SK-N-SH treated with all-trans-retinoic acid at 6 μM for 48 hours (cell line): ENCODE results near the gene PARD3.

Experiments
- ATAC-seq: fragments of 200-7000 bp; cut with Tn5 transposase; 3 replicates; pipeline ENCODE4 v1.9.1; 2020; ENCODE audit warnings: mild to moderate bottlenecking, moderate library complexity
- ARNTL ChIP-seq: fragments of 450-650 bp; formaldehyde crosslinking; IDR thresholded peaks from 2 replicates; pipeline ENCODE4 v1.5.0; 2020; ENCODE audit warnings: low read depth, mild to moderate bottlenecking, moderate library complexity, borderline replicate concordance
- BACH2 ChIP-seq: fragments of 250-450 bp; sonication (Bioruptor Pico); IDR thresholded peaks from 2 replicates; pipeline ENCODE4 v1.9.0; 2021; ENCODE audit warnings: mild to moderate bottlenecking, borderline replicate concordance
- CSDC2 ChIP-seq: fragments of 250-450 bp; sonication (Bioruptor Pico); IDR thresholded peaks from 2 replicates; pipeline ENCODE4 v1.5.0; 2020; ENCODE audit warnings: mild to moderate bottlenecking, moderate library complexity
- ESRRG ChIP-seq: fragments of 250-450 bp; sonication (Bioruptor Pico); IDR thresholded peaks from 2 replicates; pipeline ENCODE4 v1.6.1; 2021; ENCODE audit warnings: mild to moderate bottlenecking
- GLIS3 ChIP-seq: fragments of 250-450 bp; sonication (Bioruptor Pico); IDR thresholded peaks from 2 replicates; pipeline ENCODE4 v1.5.0; 2020; ENCODE audit warnings: mild to moderate bottlenecking, moderate library complexity
- ISL1 ChIP-seq: fragments of 250-450 bp; sonication (Bioruptor Pico); IDR thresholded peaks from 2 replicates; pipeline ENCODE4 v2.1.2; 2022; ENCODE audit warnings: mild to moderate bottlenecking, moderate library complexity
- OSR1 ChIP-seq: fragments of 250-450 bp; sonication (Bioruptor Pico); IDR thresholded peaks from 2 replicates; pipeline ENCODE4 v1.8.0; 2022; ENCODE audit warnings: moderate library complexity, mild to moderate bottlenecking, inconsistent platforms
- PPARA ChIP-seq: fragments of 250-450 bp; sonication (Bioruptor Pico); IDR thresholded peaks from 2 replicates; pipeline ENCODE4 v1.5.0; 2020; ENCODE audit warnings: mild to moderate bottlenecking, borderline replicate concordance
- RARB ChIP-seq: fragments of 250-450 bp; sonication (Bioruptor Pico); IDR thresholded peaks from 2 replicates; pipeline ENCODE4 v1.8.0; 2021; ENCODE audit warnings: mild to moderate bottlenecking, moderate library complexity
- SNAI2 ChIP-seq: fragments of 250-450 bp; sonication (Bioruptor Pico); IDR thresholded peaks from 2 replicates; pipeline ENCODE4 v1.5.0; 2020; ENCODE audit warnings: mild to moderate bottlenecking, moderate library complexity
- TCF4 ChIP-seq: fragments of 250-450 bp; sonication (Bioruptor Pico); IDR thresholded peaks from 2 replicates; pipeline ENCODE4 v1.8.0; 2021; ENCODE audit warnings: mild to moderate bottlenecking, moderate library complexity, borderline replicate concordance
- ZC3H10 ChIP-seq: fragments of 250-450 bp; sonication (Bioruptor Pico); IDR thresholded peaks from 2 replicates; pipeline ENCODE4 v1.5.1; 2021; ENCODE audit warnings: mild to moderate bottlenecking, moderate library complexity
- ZFP30 ChIP-seq: fragments of 450-650 bp; formaldehyde crosslinking; IDR thresholded peaks from 2 replicates; pipeline ENCODE4 v1.5.0; 2022; ENCODE audit warnings: mild to moderate bottlenecking, moderate library complexity
- ZNF565 ChIP-seq: fragments of 450-650 bp; formaldehyde crosslinking; conservative IDR thresholded peaks from 2 replicates; pipeline ENCODE4 v1.5.0; 2020; ENCODE audit warnings: low read depth, mild to moderate bottlenecking, moderate library complexity
- ZNF70 ChIP-seq: fragments of 450-650 bp; formaldehyde crosslinking; IDR thresholded peaks from 2 replicates; pipeline ENCODE4 v1.5.0; 2020; ENCODE audit warnings: mild to moderate bottlenecking, moderate library complexity
- ZNF8 ChIP-seq: fragments of 450-650 bp; formaldehyde crosslinking; IDR thresholded peaks from 2 replicates; pipeline ENCODE4 v1.5.0; 2020; ENCODE audit warnings: mild to moderate bottlenecking, moderate library complexity
- TF ChIP-seq, protein P1 (sequence below): fragments of 250-450 bp; sonication (Bioruptor Pico); IDR thresholded peaks from 2 replicates; pipeline ENCODE4 v1.5.0; 2020; ENCODE audit warnings: mild to moderate bottlenecking, moderate library complexity
- TF ChIP-seq, protein P2 (sequence below): fragments of 250-450 bp; sonication (Bioruptor Pico); IDR thresholded peaks from 2 replicates; pipeline ENCODE4 v1.5.1; 2020; ENCODE audit warnings: low read depth, mild to moderate bottlenecking, moderate library complexity
- TF ChIP-seq, protein P3 (sequence below): fragments of 250-450 bp; sonication (Bioruptor Pico); IDR thresholded peaks from 2 replicates; pipeline ENCODE4 v1.5.1; 2021; ENCODE audit warnings: mild to moderate bottlenecking, moderate library complexity
- TF ChIP-seq, protein P4 (sequence below): fragments of 250-450 bp; sonication (Bioruptor Pico); IDR thresholded peaks from 2 replicates; pipeline ENCODE4 v1.8.0; 2021; ENCODE audit warnings: low read depth, mild to moderate bottlenecking, moderate library complexity, borderline replicate concordance
- TF ChIP-seq, protein P5 (sequence below): fragments of 250-450 bp; sonication (Bioruptor Pico); IDR thresholded peaks from 2 replicates; pipeline ENCODE4 v1.8.0; 2020; ENCODE audit warnings: mild to moderate bottlenecking, moderate library complexity, borderline replicate concordance

Gene PARD3

DNA sequence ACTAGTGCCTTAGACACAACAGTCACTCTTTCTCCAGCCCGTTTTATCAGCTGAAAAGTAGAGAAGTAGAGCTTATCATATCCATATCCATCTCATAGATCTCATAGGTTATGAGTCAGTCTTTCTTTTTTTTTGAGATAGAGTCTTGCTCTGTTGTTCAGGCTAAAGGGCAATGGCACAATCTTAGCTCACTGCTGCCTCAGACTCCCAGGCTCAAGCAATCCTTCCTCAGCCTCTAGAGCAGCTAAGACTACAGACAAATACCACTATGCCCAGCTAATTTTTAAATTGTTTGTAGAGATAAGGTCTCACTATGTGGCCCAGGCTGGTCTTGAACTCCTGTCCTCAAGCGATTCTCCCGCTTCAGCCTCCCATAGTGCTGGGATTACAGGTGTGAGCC lies 2.5 kb upstream of the PARD3 start:
- no peak for TF ChIP-seq ISL1 (CRISPR knock-in tag)
- TF ChIP-seq, all 23 proteins: peak for 0
- ATAC-seq = no peak

DNA sequence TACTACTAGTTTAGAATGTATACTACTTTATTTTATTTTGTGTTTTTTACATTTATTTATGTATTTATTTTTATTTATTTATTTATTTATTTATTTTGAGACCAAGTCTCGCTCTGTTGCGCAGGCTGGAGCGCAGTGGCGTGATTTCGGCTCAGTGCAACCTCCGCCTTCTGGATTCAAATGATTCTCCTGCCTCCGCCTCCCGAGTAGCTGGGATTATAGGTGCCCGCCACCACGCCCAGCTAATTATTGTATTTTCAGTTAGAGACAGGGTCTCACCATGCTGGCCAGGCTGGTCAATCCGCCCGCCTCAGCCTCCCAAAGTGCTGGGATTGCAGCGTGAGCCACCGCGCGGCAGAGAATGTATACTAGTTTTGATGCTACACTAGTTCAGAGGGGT lies 2.0 kb upstream of the PARD3 start:
- ATAC-seq = no peak
- TF ChIP-seq, protein P1, sequence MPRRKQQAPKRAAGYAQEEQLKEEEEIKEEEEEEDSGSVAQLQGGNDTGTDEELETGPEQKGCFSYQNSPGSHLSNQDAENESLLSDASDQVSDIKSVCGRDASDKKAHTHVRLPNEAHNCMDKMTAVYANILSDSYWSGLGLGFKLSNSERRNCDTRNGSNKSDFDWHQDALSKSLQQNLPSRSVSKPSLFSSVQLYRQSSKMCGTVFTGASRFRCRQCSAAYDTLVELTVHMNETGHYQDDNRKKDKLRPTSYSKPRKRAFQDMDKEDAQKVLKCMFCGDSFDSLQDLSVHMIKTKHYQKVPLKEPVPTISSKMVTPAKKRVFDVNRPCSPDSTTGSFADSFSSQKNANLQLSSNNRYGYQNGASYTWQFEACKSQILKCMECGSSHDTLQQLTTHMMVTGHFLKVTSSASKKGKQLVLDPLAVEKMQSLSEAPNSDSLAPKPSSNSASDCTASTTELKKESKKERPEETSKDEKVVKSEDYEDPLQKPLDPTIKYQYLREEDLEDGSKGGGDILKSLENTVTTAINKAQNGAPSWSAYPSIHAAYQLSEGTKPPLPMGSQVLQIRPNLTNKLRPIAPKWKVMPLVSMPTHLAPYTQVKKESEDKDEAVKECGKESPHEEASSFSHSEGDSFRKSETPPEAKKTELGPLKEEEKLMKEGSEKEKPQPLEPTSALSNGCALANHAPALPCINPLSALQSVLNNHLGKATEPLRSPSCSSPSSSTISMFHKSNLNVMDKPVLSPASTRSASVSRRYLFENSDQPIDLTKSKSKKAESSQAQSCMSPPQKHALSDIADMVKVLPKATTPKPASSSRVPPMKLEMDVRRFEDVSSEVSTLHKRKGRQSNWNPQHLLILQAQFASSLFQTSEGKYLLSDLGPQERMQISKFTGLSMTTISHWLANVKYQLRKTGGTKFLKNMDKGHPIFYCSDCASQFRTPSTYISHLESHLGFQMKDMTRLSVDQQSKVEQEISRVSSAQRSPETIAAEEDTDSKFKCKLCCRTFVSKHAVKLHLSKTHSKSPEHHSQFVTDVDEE (CRISPR knock-in tag) = no peak
- TF ChIP-seq, protein P2, sequence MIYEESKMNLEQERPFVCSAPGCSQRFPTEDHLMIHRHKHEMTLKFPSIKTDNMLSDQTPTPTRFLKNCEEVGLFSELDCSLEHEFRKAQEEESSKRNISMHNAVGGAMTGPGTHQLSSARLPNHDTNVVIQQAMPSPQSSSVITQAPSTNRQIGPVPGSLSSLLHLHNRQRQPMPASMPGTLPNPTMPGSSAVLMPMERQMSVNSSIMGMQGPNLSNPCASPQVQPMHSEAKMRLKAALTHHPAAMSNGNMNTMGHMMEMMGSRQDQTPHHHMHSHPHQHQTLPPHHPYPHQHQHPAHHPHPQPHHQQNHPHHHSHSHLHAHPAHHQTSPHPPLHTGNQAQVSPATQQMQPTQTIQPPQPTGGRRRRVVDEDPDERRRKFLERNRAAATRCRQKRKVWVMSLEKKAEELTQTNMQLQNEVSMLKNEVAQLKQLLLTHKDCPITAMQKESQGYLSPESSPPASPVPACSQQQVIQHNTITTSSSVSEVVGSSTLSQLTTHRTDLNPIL = no peak
- TF ChIP-seq RARB (CRISPR knock-in tag) (no peak), CSDC2 (no peak), ZNF8 (CRISPR knock-in tag) (no peak), ESRRG (CRISPR knock-in tag) (no peak), ZNF565 (CRISPR knock-in tag) (no peak), GLIS3 (CRISPR knock-in tag) (no peak), BACH2 (no peak), ZFP30 (CRISPR knock-in tag) (no peak), ZNF70 (CRISPR knock-in tag) (no peak), OSR1 (no peak), TCF4 (CRISPR knock-in tag) (no peak)
- TF ChIP-seq, protein P3, sequence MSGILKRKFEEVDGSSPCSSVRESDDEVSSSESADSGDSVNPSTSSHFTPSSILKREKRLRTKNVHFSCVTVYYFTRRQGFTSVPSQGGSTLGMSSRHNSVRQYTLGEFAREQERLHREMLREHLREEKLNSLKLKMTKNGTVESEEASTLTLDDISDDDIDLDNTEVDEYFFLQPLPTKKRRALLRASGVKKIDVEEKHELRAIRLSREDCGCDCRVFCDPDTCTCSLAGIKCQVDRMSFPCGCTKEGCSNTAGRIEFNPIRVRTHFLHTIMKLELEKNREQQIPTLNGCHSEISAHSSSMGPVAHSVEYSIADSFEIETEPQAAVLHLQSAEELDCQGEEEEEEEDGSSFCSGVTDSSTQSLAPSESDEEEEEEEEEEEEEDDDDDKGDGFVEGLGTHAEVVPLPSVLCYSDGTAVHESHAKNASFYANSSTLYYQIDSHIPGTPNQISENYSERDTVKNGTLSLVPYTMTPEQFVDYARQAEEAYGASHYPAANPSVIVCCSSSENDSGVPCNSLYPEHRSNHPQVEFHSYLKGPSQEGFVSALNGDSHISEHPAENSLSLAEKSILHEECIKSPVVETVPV (CRISPR knock-in tag) = no peak
- TF ChIP-seq, protein P4, sequence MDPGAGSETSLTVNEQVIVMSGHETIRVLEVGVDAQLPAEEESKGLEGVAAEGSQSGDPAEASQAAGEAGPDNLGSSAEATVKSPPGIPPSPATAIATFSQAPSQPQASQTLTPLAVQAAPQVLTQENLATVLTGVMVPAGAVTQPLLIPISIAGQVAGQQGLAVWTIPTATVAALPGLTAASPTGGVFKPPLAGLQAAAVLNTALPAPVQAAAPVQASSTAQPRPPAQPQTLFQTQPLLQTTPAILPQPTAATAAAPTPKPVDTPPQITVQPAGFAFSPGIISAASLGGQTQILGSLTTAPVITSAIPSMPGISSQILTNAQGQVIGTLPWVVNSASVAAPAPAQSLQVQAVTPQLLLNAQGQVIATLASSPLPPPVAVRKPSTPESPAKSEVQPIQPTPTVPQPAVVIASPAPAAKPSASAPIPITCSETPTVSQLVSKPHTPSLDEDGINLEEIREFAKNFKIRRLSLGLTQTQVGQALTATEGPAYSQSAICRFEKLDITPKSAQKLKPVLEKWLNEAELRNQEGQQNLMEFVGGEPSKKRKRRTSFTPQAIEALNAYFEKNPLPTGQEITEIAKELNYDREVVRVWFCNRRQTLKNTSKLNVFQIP (CRISPR knock-in tag) = no peak

DNA sequence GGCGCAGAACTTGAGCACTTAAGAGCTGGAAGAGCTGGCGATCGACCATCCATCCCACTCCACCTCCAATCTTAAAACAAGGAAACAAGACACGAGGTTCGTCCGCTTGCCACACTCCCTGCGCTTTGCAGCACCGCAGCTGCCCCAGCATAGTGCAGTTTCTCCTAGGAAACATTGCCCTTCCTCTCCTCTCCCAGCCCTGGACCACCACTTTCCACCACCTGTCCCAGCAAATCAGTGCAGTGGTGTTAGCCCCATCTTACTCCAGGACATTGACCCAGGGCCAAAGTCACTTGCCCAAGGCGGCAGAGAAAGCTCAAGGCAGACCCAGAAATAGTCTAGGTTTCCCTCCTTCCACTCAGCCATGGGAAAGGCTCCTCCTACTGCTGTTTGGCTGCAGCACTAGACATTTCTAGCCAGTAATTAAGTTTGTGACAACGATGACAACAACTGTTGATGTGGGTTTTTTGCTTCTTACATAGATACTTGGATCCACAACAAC lies 1.5 kb upstream of the PARD3 start:
- ATAC-seq = peak; percentile 34
- no peak for TF ChIP-seq SNAI2 (CRISPR knock-in tag)
- TF ChIP-seq, protein P2 = no peak
- TF ChIP-seq, protein P1 (CRISPR knock-in tag) = no peak
- TF ChIP-seq, protein P5, sequence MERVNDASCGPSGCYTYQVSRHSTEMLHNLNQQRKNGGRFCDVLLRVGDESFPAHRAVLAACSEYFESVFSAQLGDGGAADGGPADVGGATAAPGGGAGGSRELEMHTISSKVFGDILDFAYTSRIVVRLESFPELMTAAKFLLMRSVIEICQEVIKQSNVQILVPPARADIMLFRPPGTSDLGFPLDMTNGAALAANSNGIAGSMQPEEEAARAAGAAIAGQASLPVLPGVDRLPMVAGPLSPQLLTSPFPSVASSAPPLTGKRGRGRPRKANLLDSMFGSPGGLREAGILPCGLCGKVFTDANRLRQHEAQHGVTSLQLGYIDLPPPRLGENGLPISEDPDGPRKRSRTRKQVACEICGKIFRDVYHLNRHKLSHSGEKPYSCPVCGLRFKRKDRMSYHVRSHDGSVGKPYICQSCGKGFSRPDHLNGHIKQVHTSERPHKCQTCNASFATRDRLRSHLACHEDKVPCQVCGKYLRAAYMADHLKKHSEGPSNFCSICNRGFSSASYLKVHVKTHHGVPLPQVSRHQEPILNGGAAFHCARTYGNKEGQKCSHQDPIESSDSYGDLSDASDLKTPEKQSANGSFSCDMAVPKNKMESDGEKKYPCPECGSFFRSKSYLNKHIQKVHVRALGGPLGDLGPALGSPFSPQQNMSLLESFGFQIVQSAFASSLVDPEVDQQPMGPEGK (CRISPR knock-in tag) = no peak
- no peak for TF ChIP-seq ZNF565 (CRISPR knock-in tag)
- no peak for TF ChIP-seq CSDC2
- no peak for TF ChIP-seq ZFP30 (CRISPR knock-in tag)
- no peak for TF ChIP-seq BACH2
- TF ChIP-seq ISL1 (CRISPR knock-in tag) = no peak
- TF ChIP-seq TCF4 (CRISPR knock-in tag) = no peak
- no peak for TF ChIP-seq ZNF70 (CRISPR knock-in tag)
- TF ChIP-seq, protein P4 (CRISPR knock-in tag) = no peak
- TF ChIP-seq ARNTL (CRISPR knock-in tag) = no peak
- no peak for TF ChIP-seq ZNF8 (CRISPR knock-in tag)
- TF ChIP-seq RARB (CRISPR knock-in tag) = no peak
- no peak for TF ChIP-seq PPARA (CRISPR knock-in tag)
- TF ChIP-seq ZC3H10 = no peak
- TF ChIP-seq ESRRG (CRISPR knock-in tag) = no peak
